ENCODE results near the gene MAP2K5.

The MAP2K5 gene

GRCh38 chr15:67537771-67538170 lies 4.7 kb upstream of the MAP2K5 start:
- no peak for ATAC-seq
- TF ChIP-seq ZC3H10 (CRISPR knock-in tag; IDR thresholded peaks at IDR 0.05) (no peak), ZNF70 (CRISPR knock-in tag; IDR thresholded peaks at IDR 0.05) (no peak), ZFP30 (CRISPR knock-in tag; IDR thresholded peaks at IDR 0.05) (no peak), CREB5 (CRISPR knock-in tag; IDR thresholded peaks at IDR 0.05; ENCODE audit: low read depth) (no peak)

GRCh38 chr15:67543348-67543718 lies 830 bp downstream of the MAP2K5 start:
- TF ChIP-seq ESRRG (CRISPR knock-in tag; IDR thresholded peaks at IDR 0.05) (no peak), TOX (CRISPR knock-in tag; IDR thresholded peaks at IDR 0.05; ENCODE audit: borderline replicate concordance) (no peak), TCF4 (CRISPR knock-in tag; IDR thresholded peaks at IDR 0.05; ENCODE audit: borderline replicate concordance) (no peak), RARB (CRISPR knock-in tag; IDR thresholded peaks at IDR 0.05) (no peak)
- TF ChIP-seq, protein P1, sequence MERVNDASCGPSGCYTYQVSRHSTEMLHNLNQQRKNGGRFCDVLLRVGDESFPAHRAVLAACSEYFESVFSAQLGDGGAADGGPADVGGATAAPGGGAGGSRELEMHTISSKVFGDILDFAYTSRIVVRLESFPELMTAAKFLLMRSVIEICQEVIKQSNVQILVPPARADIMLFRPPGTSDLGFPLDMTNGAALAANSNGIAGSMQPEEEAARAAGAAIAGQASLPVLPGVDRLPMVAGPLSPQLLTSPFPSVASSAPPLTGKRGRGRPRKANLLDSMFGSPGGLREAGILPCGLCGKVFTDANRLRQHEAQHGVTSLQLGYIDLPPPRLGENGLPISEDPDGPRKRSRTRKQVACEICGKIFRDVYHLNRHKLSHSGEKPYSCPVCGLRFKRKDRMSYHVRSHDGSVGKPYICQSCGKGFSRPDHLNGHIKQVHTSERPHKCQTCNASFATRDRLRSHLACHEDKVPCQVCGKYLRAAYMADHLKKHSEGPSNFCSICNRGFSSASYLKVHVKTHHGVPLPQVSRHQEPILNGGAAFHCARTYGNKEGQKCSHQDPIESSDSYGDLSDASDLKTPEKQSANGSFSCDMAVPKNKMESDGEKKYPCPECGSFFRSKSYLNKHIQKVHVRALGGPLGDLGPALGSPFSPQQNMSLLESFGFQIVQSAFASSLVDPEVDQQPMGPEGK (CRISPR knock-in tag; IDR thresholded peaks at IDR 0.05; ENCODE audit: borderline replicate concordance): no peak

GRCh38 chr15:67544475-67544874 lies 2.0 kb downstream of the MAP2K5 start:
- ATAC-seq: no peak
- TF ChIP-seq ISL1 (CRISPR knock-in tag; IDR thresholded peaks at IDR 0.05) (no peak), SNAI2 (CRISPR knock-in tag; IDR thresholded peaks at IDR 0.05) (no peak), TOX (CRISPR knock-in tag; IDR thresholded peaks at IDR 0.05; ENCODE audit: borderline replicate concordance) (no peak), GLIS3 (CRISPR knock-in tag; IDR thresholded peaks at IDR 0.05) (no peak), RARB (CRISPR knock-in tag; IDR thresholded peaks at IDR 0.05) (no peak), BACH2 (CRISPR knock-in tag; IDR thresholded peaks at IDR 0.05; ENCODE audit: borderline replicate concordance) (no peak), CSDC2 (CRISPR knock-in tag; IDR thresholded peaks at IDR 0.05) (no peak), PPARA (CRISPR knock-in tag; IDR thresholded peaks at IDR 0.05; ENCODE audit: borderline replicate concordance) (no peak), ARNTL (CRISPR knock-in tag; IDR thresholded peaks at IDR 0.05; ENCODE audit: borderline replicate concordance, low read depth) (no peak)
- TF ChIP-seq, protein P1 (CRISPR knock-in tag; IDR thresholded peaks at IDR 0.05; ENCODE audit: borderline replicate concordance): no peak

More at GRCh38 chr15:67543348-67543718, 830 bp downstream of the MAP2K5 start:
- peak; percentile 42 for ATAC-seq

- TF ChIP-seq CSDC2 (CRISPR knock-in tag; IDR thresholded peaks at IDR 0.05): no peak
- no peak for TF ChIP-seq ESRRG (CRISPR knock-in tag; IDR thresholded peaks at IDR 0.05)
- no peak for TF ChIP-seq POU6F1 (CRISPR knock-in tag; IDR thresholded peaks at IDR 0.05; ENCODE audit: borderline replicate concordance, low read depth)
- TF ChIP-seq, protein P1 (CRISPR knock-in tag; IDR thresholded peaks at IDR 0.05; ENCODE audit: borderline replicate concordance): no peak
- TF ChIP-seq ZC3H10 (CRISPR knock-in tag; IDR thresholded peaks at IDR 0.05): no peak
- TF ChIP-seq TCF4 (CRISPR knock-in tag; IDR thresholded peaks at IDR 0.05; ENCODE audit: borderline replicate concordance): no peak
- TF ChIP-seq ZNF70 (CRISPR knock-in tag; IDR thresholded peaks at IDR 0.05): no peak
- no peak for TF ChIP-seq PPARA (CRISPR knock-in tag; IDR thresholded peaks at IDR 0.05; ENCODE audit: borderline replicate concordance)
- no peak for TF ChIP-seq ZFP30 (CRISPR knock-in tag; IDR thresholded peaks at IDR 0.05)
- TF ChIP-seq TOX (CRISPR knock-in tag; IDR thresholded peaks at IDR 0.05; ENCODE audit: borderline replicate concordance): no peak
- TF ChIP-seq, protein P2, sequence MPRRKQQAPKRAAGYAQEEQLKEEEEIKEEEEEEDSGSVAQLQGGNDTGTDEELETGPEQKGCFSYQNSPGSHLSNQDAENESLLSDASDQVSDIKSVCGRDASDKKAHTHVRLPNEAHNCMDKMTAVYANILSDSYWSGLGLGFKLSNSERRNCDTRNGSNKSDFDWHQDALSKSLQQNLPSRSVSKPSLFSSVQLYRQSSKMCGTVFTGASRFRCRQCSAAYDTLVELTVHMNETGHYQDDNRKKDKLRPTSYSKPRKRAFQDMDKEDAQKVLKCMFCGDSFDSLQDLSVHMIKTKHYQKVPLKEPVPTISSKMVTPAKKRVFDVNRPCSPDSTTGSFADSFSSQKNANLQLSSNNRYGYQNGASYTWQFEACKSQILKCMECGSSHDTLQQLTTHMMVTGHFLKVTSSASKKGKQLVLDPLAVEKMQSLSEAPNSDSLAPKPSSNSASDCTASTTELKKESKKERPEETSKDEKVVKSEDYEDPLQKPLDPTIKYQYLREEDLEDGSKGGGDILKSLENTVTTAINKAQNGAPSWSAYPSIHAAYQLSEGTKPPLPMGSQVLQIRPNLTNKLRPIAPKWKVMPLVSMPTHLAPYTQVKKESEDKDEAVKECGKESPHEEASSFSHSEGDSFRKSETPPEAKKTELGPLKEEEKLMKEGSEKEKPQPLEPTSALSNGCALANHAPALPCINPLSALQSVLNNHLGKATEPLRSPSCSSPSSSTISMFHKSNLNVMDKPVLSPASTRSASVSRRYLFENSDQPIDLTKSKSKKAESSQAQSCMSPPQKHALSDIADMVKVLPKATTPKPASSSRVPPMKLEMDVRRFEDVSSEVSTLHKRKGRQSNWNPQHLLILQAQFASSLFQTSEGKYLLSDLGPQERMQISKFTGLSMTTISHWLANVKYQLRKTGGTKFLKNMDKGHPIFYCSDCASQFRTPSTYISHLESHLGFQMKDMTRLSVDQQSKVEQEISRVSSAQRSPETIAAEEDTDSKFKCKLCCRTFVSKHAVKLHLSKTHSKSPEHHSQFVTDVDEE (CRISPR knock-in tag; IDR thresholded peaks at IDR 0.05): no peak
- TF ChIP-seq SNAI2 (CRISPR knock-in tag; IDR thresholded peaks at IDR 0.05): no peak
- TF ChIP-seq ARNTL (CRISPR knock-in tag; IDR thresholded peaks at IDR 0.05; ENCODE audit: borderline replicate concordance, low read depth): no peak
- TF ChIP-seq ZNF8 (CRISPR knock-in tag; IDR thresholded peaks at IDR 0.05): no peak
- no peak for TF ChIP-seq OSR1 (CRISPR knock-in tag; IDR thresholded peaks at IDR 0.05)
- no peak for TF ChIP-seq ZFP3 (CRISPR knock-in tag; IDR thresholded peaks at IDR 0.05)
- TF ChIP-seq CREB5 (CRISPR knock-in tag; IDR thresholded peaks at IDR 0.05; ENCODE audit: low read depth): no peak
- no peak for TF ChIP-seq GLIS3 (CRISPR knock-in tag; IDR thresholded peaks at IDR 0.05)
- TF ChIP-seq ISL1 (CRISPR knock-in tag; IDR thresholded peaks at IDR 0.05): no peak
- ATAC-seq: no peak
These were observed 3.4 kb downstream of the MAP2K5 start for GRCh38 chr15:67545864-67546263.
